ENCODE measurements around the gene SLC16A6.

SLC16A6 gene

DNA sequence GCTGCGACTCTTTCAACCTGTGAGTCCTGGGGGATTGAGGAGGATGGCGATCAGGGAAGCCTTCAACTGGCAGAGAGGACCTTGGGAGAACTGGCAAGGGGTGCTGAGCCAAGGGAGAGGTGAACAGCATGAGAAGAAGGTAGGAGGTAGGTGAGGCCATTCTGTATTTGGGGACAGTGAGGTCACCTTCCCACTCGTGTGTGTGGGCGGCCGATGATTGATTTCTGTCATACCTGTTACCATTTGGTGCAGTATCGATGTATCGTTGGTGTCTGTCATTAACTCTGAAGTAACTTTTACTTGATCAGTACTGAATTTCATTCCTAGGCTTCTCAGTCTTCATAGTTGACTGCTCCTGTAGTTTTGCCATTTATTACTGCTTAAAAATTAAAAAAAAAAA lies 4.2 kb upstream of the SLC16A6 start:
- TF ChIP-seq, protein P1, sequence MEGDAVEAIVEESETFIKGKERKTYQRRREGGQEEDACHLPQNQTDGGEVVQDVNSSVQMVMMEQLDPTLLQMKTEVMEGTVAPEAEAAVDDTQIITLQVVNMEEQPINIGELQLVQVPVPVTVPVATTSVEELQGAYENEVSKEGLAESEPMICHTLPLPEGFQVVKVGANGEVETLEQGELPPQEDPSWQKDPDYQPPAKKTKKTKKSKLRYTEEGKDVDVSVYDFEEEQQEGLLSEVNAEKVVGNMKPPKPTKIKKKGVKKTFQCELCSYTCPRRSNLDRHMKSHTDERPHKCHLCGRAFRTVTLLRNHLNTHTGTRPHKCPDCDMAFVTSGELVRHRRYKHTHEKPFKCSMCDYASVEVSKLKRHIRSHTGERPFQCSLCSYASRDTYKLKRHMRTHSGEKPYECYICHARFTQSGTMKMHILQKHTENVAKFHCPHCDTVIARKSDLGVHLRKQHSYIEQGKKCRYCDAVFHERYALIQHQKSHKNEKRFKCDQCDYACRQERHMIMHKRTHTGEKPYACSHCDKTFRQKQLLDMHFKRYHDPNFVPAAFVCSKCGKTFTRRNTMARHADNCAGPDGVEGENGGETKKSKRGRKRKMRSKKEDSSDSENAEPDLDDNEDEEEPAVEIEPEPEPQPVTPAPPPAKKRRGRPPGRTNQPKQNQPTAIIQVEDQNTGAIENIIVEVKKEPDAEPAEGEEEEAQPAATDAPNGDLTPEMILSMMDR (conservative IDR thresholded peaks at IDR 0.05; ENCODE audit: low read depth, low read length) = no peak
- H3K4me3 ChIP-seq (ENCODE audit: low read depth, low read length) = no peak overlapping the region
- no peak for DNase-seq (ENCODE audit: low read depth)

DNA sequence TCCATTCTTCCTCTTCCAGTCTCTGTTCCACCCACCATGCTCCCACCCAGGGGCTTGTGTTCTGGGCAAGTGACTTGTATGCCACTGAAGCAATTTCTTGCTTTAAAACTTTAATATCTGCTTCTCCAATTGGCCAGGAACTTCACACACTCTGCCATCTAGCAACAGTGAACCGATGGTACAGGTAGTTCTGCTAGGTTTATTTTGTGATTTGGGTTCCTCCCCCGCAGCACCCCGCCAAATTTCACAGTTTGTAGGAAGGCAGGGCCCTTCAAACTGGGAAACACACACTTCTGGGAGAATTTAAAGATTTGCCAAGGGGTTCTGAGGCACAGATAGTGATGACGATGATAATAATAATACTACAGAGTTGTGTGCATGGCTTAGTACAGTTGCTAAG lies 3.7 kb upstream of the SLC16A6 start:
- TF ChIP-seq, protein P1 (conservative IDR thresholded peaks at IDR 0.05; ENCODE audit: low read depth, low read length) = no peak
- no peak overlapping the region for H3K4me3 ChIP-seq (ENCODE audit: low read depth, low read length)
- no peak for DNase-seq (ENCODE audit: low read depth)

DNA sequence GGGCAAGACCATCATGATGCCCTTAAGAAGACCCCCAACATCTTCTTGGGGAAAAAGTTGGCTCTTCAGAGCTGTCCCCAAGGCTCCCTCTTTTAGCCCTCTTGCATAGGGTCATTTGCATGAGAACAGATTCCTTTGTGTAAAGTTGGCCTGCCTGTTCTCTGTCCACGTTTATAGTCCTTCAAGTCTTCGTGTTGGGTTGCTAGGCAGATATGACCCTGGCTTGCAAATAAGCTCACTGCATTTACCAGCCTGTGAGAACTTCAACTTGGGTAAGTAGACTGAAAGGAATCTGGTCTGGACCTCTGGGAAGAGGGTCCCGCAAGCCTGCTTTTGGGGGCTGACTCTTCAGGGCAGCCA lies 3.2 kb upstream of the SLC16A6 start:
- peak; percentile 30 for DNase-seq (ENCODE audit: low read depth)
- H3K4me3 ChIP-seq (ENCODE audit: low read depth, low read length) = no peak overlapping the region
- TF ChIP-seq, protein P1 (conservative IDR thresholded peaks at IDR 0.05; ENCODE audit: low read depth, low read length) = no peak

- no peak overlapping the region for H3K4me3 ChIP-seq (ENCODE audit: low read depth, low read length)
- DNase-seq (ENCODE audit: low read depth) = no peak
- TF ChIP-seq, protein P1 (conservative IDR thresholded peaks at IDR 0.05; ENCODE audit: low read depth, low read length) = no peak
These were observed 2.7 kb upstream of the SLC16A6 start for GRCh38 chr17:68293490-68294195.

- TF ChIP-seq, protein P1 (conservative IDR thresholded peaks at IDR 0.05; ENCODE audit: low read depth, low read length) = no peak
- no peak for DNase-seq (ENCODE audit: low read depth)
- H3K4me3 ChIP-seq (ENCODE audit: low read depth, low read length) = no peak overlapping the region
These were observed 1.7 kb upstream of the SLC16A6 start for GRCh38 chr17:68292689-68293040.

DNA sequence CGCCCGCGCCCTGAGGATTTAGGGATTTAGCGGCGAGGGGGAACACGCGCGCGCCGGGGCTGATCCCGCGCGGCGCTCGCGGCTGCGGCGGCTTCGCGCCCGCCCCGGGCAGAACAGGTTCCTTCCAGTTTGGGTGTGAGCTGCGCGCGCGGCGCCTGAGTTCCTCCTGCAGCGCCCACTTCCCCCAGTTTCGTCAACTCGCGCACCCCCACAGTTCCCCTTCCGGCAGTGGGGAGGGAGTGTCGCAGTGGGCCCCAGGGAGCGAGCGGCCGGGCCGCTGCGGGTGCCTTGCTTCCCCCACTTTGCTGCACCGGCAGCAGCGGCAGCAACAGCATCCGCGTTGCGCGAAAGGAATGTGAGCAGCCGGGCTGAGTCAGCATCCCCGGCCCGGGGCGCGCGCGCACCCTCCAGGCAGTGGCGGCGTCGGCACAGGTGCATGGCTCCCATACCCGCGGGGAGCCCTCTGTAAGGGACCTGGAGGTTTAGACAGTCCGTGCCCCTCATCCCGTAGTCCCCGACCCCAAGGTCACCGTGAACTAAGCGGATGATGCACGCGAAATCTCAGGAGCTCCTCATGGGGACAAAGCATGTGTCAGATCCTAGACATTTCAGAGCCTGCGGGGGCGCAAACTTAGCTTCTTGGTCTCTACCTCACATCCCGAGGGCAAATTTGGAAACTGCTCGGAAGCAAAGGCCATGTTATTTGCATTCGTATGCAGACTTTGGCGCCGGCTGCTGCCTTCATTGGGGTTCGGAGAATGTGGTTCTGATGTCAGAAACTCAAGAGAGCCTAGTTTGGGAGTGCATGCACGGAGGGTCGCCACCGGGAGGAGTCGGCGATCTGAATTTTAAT lies 1.1 kb upstream of the SLC16A6 start:
- DNase-seq (ENCODE audit: low read depth) = peak; percentile 78
- TF ChIP-seq, protein P1 (conservative IDR thresholded peaks at IDR 0.05; ENCODE audit: low read depth, low read length) = peak; percentile 36
- peak overlapping the region; percentile 70 for H3K4me3 ChIP-seq (ENCODE audit: low read depth, low read length)
